ENCODE data around the gene KRTAP8-1.
A peak's percentile ranks its signal among the peaks of the same experiment; 100 is the strongest.

The KRTAP8-1 gene

GRCh38 chr21:30813174-30813573, at the start of gene KRTAP8-1:
TSS of gene KRTAP8-1 (minus strand) at chr21:30813274. CDS start at chr21:30813220, 54 bp downstream.
- no peak for DNase-seq

- no peak for DNase-seq
Measured at GRCh38 chr21:30847627-30848500, 34.8 kb upstream of the KRTAP8-1 start.

DNA sequence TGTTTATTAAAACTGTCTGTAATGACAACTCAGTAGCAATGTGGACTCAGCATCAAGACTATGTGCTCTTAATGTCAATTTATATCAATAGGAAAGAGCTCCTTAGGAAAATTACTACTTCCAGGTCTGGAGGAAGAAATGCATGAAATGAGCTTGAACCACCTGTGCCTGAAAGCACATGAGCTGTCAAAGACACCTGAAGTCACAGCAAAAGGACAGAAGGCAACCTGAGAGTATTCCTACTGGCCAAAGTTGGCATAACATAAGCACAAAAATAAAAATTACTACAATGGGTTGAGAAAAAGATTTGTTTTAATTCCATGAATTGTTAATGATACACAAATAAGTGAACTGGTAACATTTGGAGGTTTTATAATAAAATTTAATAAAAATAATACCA, 29.9 kb upstream of the KRTAP8-1 start:
- DNase-seq: no peak

DNA sequence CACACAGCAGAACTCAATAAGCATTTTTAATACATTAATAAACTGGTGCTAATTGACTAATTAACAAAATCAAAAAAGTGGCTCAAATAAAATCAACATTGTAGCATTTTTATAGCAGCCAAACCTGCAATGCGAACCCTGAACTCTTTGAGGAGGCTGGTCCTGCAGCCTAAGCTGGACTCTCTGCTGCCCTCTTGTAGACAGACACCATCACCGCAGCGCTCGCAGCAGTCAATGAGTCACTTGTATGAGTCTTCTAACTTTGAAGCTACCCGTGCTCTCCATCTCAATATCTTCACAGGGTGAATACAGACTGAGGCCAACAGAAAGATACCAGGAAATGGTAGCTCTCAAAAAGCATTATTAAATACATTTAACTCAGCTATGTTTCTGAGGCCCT, 26.2 kb upstream of the KRTAP8-1 start:
- DNase-seq: no peak

- DNase-seq: no peak
Measured at GRCh38 chr21:30838536-30838935, 25.5 kb upstream of the KRTAP8-1 start.

DNA sequence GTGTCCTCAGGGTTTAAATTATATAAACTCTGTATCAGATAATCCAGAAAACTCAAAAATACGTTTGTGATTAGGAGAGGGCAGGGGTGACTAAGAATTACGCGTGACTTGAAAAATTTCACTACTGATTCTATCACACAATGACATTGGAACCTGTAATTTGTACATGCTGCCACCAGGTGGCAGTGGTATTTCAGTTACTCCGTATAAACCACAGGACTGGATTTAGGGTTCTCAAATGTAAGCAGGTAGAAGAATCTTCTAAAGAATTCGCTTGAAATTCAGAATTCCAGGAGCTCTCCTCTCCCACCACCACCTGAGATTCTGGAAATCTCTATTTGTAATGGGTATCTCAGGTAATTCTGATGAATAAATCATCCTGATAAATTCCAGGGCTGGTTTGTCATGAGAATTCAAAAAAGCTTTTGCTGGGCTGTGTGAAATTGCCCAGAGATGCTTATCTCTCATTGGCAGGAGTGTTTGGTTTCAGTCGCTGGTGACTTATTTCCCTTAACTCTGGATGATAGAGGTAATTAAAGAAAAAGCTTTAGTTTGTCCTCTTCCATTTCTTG, 18.2 kb upstream of the KRTAP8-1 start:
- DNase-seq: peak; percentile 1

- no peak for DNase-seq
Measured at GRCh38 chr21:30829659-30830058, 16.6 kb upstream of the KRTAP8-1 start, which contains the start of gene KRTAP7-1. TSS of gene KRTAP7-1 (minus strand) at chr21:30829759. CDS start at chr21:30829698, 61 bp downstream.

GRCh38 chr21:30818837-30819610, 6.0 kb upstream of the KRTAP8-1 start:
- DNase-seq: no peak

- no peak for DNase-seq
Measured at GRCh38 chr21:30800605-30801004, 12.5 kb downstream of the KRTAP8-1 start.

DNA sequence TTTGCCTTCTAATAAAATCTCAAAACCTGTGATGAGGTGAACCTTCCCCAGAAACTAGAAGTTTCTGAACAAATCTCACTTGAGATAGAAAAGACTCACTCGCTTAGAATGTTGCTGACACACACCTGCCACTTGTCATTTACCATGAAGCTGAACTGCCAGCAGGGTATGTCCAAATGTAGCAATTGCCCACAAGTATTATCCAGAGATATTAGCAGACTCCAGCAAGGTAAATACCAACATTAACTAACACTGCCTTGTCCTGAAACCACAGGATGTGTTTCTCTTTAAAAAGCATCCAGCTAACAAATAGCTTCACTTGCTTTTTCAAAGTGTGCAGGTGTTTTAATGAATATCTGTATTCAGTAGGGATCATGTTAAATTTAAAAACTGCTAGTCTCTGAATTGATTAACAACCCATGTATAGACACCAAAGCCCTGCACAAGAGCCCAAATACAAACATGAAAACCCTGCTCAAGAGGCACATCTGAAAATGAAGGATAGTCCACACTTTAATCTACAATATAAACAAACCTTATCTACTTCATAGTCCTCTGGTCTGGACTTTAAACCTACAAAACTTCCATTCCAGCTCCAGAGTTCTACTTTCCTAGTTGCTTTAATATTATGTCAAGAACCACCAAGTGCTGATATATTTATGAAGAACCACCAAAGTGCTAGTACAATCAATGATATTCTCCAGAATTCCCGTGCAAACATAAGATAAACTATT, 19.3 kb downstream of the KRTAP8-1 start:
- no peak for DNase-seq

GRCh38 chr21:30779249-30779648, 33.8 kb downstream of the KRTAP8-1 start:
- DNase-seq: no peak

- no peak for DNase-seq
Measured at GRCh38 chr21:30769724-30770431, 43.2 kb downstream of the KRTAP8-1 start.
